Measurements from ENCODE around the gene CAPRIN2. TPM values are rescaled to one million over a fixed set of nuclear protein-coding genes. Genes with fewer than 3 reads are reported as not detected.

Gene CAPRIN2
- total RNA-seq, 1 experiment from 2014 or later = 123 TPM

GRCh38 chr12:30794020-30794419, 39.3 kb upstream of the CAPRIN2 start:
- Histone ChIP-seq H3K4me1 (ENCODE audit: insufficient read depth, low read length) (peaks cover 14% of the 10 kb centered on the region), H3K23me2 (ENCODE audit: insufficient read length, low read depth, low read length, poor library complexity, severe bottlenecking) (peaks cover 18% of the 10 kb centered on the region), H3K79me1 (ENCODE audit: insufficient read depth, low read depth, low read length, poor library complexity, severe bottlenecking) (no peaks in the 10 kb centered on the region), H3K4me2 (ENCODE audit: insufficient read depth, insufficient read length, low read length) (no peak overlapping the region), H4K5ac (ENCODE audit: insufficient read length, low read depth, low read length) (no peak overlapping the region), H2BK5ac (ENCODE audit: insufficient read length, low read length) (no peak overlapping the region), H2AFZ (ENCODE audit: low read length) (no peak overlapping the region), H3K9ac (ENCODE audit: extremely low read depth, insufficient read length, low read length) (no peak overlapping the region), H2BK12ac (ENCODE audit: insufficient read length, low read depth, low read length) (no peak overlapping the region), H3K9me3 (ENCODE audit: control insufficient read depth, low read depth, low read length) (no peaks in the 10 kb centered on the region), H3K27ac (ENCODE audit: insufficient read length, low read depth, low read length) (no peak overlapping the region), H2BK15ac (ENCODE audit: low read depth, low read length) (no peak overlapping the region), H2BK120ac (ENCODE audit: low read depth, low read length, poor library complexity, severe bottlenecking) (no peak overlapping the region), H3T11ph (ENCODE audit: low read length) (no peak overlapping the region), H4K20me1 (ENCODE audit: control insufficient read depth, insufficient read depth, insufficient read length) (no peaks in the 10 kb centered on the region), H3K14ac (ENCODE audit: insufficient read depth, low read length) (no peak overlapping the region), H4K91ac (ENCODE audit: insufficient read length, low read depth, low read length) (no peak overlapping the region), H3K18ac (ENCODE audit: insufficient read length, low read depth, low read length) (no peak overlapping the region), H2BK20ac (ENCODE audit: low read depth, low read length, poor library complexity, severe bottlenecking) (no peak overlapping the region), H2AK5ac (ENCODE audit: insufficient read length, low read length) (no peak overlapping the region), H3K4ac (ENCODE audit: low read depth, low read length) (no peak overlapping the region), H3K27me3 (ENCODE audit: insufficient read depth, low read length) (no peaks in the 10 kb centered on the region), H3K23ac (ENCODE audit: insufficient read length, low read depth, low read length) (no peak overlapping the region), H3K56ac (ENCODE audit: insufficient read length, low read depth, low read length) (no peak overlapping the region), H3K79me2 (ENCODE audit: insufficient read depth, low read length) (no peaks in the 10 kb centered on the region), H4K8ac (replicated peaks; ENCODE audit: insufficient read length, low read depth, low read length) (no peak overlapping the region)
- whole genome bisulfite sequencing (ENCODE audit: extremely low coverage, insufficient read length, low lambda C conversion rate) = no CpG with 5 or more reads among the region's 3 CpGs
- Mint-ChIP-seq H3K9me3 (peaks cover 0 to 3% of the 10 kb centered on the region in 2 experiments; a peak in 4 of 5 replicates), H3K36me3 (ENCODE audit: insufficient read depth in 1 of 3, low read depth in 3 of 3) (peaks cover 0 to 19% (median 4%) of the 10 kb centered on the region in 3 experiments; a peak in 5 of 7 replicates), H3K4me1 (peaks cover 35 to 51% of the 10 kb centered on the region in 2 experiments), H3K27me3 (ENCODE audit: low read depth) (peaks cover 6% of the 10 kb centered on the region), H3K27ac (peak overlapping the region in 1 of 3 experiments; percentile 68; a peak in 2 of 7 replicates), H3K4me3 (peak overlapping the region in 1 of 2 experiments; percentile 65; a peak in 2 of 5 replicates)
- TF ChIP-seq CTCF (conservative IDR thresholded peaks at IDR 0.05) = no peak
- DNase-seq = no peak

Measured in H9 (cell line).